Lung (tissue), 12 donors: ENCODE measurements around the gene MCFD2. TPM values are rescaled to one million over a fixed set of nuclear protein-coding genes. Genes with fewer than 3 reads are reported as not detected.

Experiments
- ATAC-seq: fragments of 200-7000 bp; cut with Tn5 transposase; one replicate; pipeline ENCODE4 v1.9.1; 2020; ENCODE audit warnings: moderate number of reproducible peaks; ENCODE audit not compliant: insufficient read depth, low FRiP score
- DNase-seq, 3 donors: peaks; one replicate each; pipeline ENCODE4 v3.0.0-alpha.2; 2013 to 2017
- H3K27ac ChIP-seq, 2 donors: one replicate each; pipeline ENCODE4 v1.5.1; 2013; ENCODE audit warnings: mild to moderate bottlenecking in 2 of 2, moderate library complexity in 2 of 2, control low read depth in 1 of 2, inconsistent platforms in 1 of 2, low read depth in 1 of 2, low read length in 1 of 2
- H3K27me3 ChIP-seq, 3 donors: one replicate each; pipeline ENCODE4 v1.5.1; 2013; ENCODE audit warnings: low read length in 2 of 3; ENCODE audit not compliant: control insufficient read depth in 3 of 3, insufficient read depth in 3 of 3
- H3K36me3 ChIP-seq, 4 donors: one replicate each; pipeline ENCODE4 v1.5.1; 2013; ENCODE audit warnings: low read length in 4 of 4, mild to moderate bottlenecking in 1 of 4, moderate library complexity in 1 of 4; ENCODE audit not compliant: control insufficient read depth in 4 of 4, insufficient read depth in 4 of 4
- H3K4me1 ChIP-seq, 5 donors: one replicate each; pipeline ENCODE4 v1.5.1; 2013; ENCODE audit warnings: low read length in 5 of 5, mild to moderate bottlenecking in 2 of 5, moderate library complexity in 1 of 5; ENCODE audit not compliant: control insufficient read depth in 5 of 5, insufficient read depth in 5 of 5
- H3K4me3 ChIP-seq: one replicate; pipeline ENCODE4 v1.5.1; 2013; ENCODE audit warnings: mild to moderate bottlenecking, control low read depth, moderate library complexity
- H3K9ac ChIP-seq, 2 donors: one replicate each; pipeline ENCODE4 v1.5.1; 2013; ENCODE audit warnings: low read length in 2 of 2, control low read depth in 1 of 2; ENCODE audit not compliant: insufficient read depth in 1 of 2
- H3K9me3 ChIP-seq, 4 donors: one replicate each; pipeline ENCODE4 v1.5.1; 2013; ENCODE audit warnings: low read length in 3 of 4, mild to moderate bottlenecking in 1 of 4, moderate library complexity in 1 of 4; ENCODE audit not compliant: control insufficient read depth in 4 of 4, insufficient read depth in 3 of 4
- WGBS, 2 donors: extraction: QIAGEN DNeasy Blood & Tissue Kit; methylation state at CpG; one replicate each; pipeline ENCODE4 v1.1.7; 2013; 5-methylcytosine and 5-hydroxymethylcytosine counted together
- polyA plus RNA-seq, 2 donors: library from polyadenylated mRNA; stranded (reverse); fragments of 200-250 nt; gene quantifications; one replicate each; pipeline ENCODE4 v1.2.1, GENCODE V29; 2013
- total RNA-seq, 2 donors: library from RNA; depleted of rRNA in 1 of 2; stranded (reverse); fragments of >200 nt in 1 of 2; gene quantifications; one replicate each; pipeline ENCODE4 v1.2.1, GENCODE V29; 2014 to 2021
- TF ChIP-seq, protein P1 (sequence below): IDR thresholded peaks from 2 replicates; pipeline ENCODE4 v1.5.1; 2012; ENCODE audit warnings: mild to moderate bottlenecking; ENCODE audit errors: control extremely low read depth, extremely low read depth
- donor health status: control.
- donor health status: control.
- donor health status: Bipolar disorder and iron deficiency.
- donor health status: healthy.
- donor health status: DM: yes; HTN: yes; CAD: no.

The MCFD2 gene
- total and polyA plus RNA-seq, 4 donors, result 22.0 to 101 (median 68.6) TPM

DNA sequence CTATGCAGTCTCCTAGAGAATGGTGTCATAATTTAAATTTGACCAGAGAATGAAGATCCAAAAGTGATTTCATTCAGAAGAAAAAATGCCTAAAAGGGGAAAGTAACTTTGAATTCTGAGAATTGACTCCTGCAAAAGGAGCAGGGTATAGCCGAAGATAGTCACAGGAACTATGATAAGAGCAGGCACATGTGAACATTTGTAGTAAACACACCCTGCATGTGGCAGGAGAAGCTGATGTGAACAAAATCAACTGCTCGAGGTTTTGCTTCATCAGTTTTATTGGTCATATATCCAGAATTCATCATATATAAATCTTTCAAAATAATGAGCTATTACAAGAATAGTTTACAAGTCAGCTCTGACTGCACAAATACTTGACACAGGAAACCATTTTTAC, 14.0 kb downstream of the MCFD2 start:
- Histone ChIP-seq H3K4me3 (no peak overlapping the region), H3K4me1 (peaks cover 0 to 5% (median 0%) of the 10 kb centered on the region in 5 donors), H3K9me3 (no peaks in the 10 kb centered on the region), H3K36me3 (peaks cover 4 to 14% (median 9%) of the 10 kb centered on the region in 4 donors), H3K27ac (no peak overlapping the region), H3K9ac (no peak overlapping the region), H3K27me3 (no peaks in the 10 kb centered on the region)
- DNase-seq (no peak), ATAC-seq (no peak)
- TF ChIP-seq, protein P1, sequence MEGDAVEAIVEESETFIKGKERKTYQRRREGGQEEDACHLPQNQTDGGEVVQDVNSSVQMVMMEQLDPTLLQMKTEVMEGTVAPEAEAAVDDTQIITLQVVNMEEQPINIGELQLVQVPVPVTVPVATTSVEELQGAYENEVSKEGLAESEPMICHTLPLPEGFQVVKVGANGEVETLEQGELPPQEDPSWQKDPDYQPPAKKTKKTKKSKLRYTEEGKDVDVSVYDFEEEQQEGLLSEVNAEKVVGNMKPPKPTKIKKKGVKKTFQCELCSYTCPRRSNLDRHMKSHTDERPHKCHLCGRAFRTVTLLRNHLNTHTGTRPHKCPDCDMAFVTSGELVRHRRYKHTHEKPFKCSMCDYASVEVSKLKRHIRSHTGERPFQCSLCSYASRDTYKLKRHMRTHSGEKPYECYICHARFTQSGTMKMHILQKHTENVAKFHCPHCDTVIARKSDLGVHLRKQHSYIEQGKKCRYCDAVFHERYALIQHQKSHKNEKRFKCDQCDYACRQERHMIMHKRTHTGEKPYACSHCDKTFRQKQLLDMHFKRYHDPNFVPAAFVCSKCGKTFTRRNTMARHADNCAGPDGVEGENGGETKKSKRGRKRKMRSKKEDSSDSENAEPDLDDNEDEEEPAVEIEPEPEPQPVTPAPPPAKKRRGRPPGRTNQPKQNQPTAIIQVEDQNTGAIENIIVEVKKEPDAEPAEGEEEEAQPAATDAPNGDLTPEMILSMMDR, result no peak
- 88 to 93% methylated on average over 2 of the region's 2 CpGs for WGBS, 2 donors

DNA sequence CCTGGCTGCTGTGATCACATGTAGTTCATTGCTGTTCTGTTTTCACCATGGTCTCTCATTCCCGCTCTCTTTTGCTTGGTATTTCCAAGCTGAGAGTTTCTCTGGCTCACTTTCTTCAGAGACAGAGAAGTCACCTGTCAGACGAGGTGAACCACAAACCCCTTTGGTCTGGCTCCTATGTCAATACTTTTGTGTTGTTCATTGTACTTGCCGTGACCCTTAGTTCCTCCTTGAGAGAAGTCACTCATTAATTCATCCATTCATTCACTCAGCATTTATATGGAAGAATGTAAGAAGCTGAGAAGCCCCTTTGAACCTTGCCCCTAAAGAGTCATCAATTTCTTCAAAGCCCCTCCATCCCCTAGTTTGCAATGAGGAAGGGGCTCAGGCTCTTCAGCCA, 15.2 kb downstream of the MCFD2 start:
- no peak overlapping the region for H3K9ac ChIP-seq
- H3K4me1 ChIP-seq, result peaks cover 0 to 5% (median 0%) of the 10 kb centered on the region in 5 donors
- no peaks in the 10 kb centered on the region for H3K9me3 ChIP-seq
- TF ChIP-seq, protein P1, result no peak
- no peak overlapping the region for H3K4me3 ChIP-seq
- 70 to 76% methylated on average over 3 of the region's 3 CpGs for WGBS, 2 donors
- DNase-seq (no peak), ATAC-seq (no peak)
- peaks cover 0 to 6% (median 3%) of the 10 kb centered on the region in 4 donors for H3K36me3 ChIP-seq
- H3K27ac ChIP-seq, result no peak overlapping the region
- no peaks in the 10 kb centered on the region for H3K27me3 ChIP-seq

DNA sequence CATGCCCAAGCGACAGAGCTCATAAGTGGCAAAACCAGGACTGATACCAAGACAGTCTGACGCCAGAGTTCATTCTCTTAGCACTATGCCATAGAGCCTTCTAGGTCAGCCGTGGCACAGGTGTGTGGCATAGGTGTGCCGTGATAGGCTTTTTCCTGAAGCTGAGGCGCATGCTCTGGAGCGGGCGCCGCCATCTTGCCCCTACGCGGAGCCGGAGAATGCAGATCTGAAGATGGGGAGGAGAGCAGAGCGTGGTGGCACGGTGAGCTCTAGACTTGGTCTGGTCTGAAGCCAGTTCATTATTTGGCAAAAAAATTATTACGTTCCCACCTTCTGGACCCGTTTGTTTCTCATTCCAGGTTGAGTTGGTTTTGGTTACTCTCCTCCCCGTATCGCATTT, 16.6 kb downstream of the MCFD2 start:
- ATAC-seq, result no peak
- Histone ChIP-seq H3K4me3 (no peak overlapping the region), H3K4me1 (peaks cover 0 to 5% (median 0%) of the 10 kb centered on the region in 5 donors), H3K27me3 (no peaks in the 10 kb centered on the region), H3K36me3 (peaks cover 0 to 2% (median 1%) of the 10 kb centered on the region in 4 donors), H3K27ac (no peak overlapping the region), H3K9me3 (no peaks in the 10 kb centered on the region), H3K9ac (no peak overlapping the region)
- 92 to 98% methylated on average over 17 of the region's 17 CpGs for WGBS, 2 donors
- DNase-seq, result no peak
- TF ChIP-seq, protein P1, result no peak

DNA sequence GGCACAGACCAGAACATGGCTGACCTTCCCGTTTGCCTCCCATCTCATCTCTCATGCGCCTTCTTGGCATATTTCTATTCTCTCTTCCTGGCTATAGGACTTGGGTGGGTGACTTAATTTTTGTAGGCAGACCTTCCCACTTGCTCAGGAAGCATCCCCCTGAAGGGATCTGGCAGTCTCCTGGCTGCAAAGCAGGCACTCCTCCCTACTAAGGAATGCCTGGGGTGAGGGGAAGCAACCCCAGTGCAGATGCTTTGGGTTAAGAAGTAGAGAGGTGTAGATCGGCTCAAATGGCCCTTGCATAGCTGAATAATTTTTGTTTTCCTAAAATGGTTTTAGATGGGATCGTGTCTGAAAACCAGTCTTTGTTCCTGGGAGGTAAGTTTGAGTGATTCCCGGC, 17.6 kb downstream of the MCFD2 start:
- Histone ChIP-seq H3K27ac (no peak overlapping the region), H3K9ac (no peak overlapping the region), H3K4me3 (no peak overlapping the region), H3K4me1 (peaks cover 0 to 5% (median 0%) of the 10 kb centered on the region in 5 donors), H3K27me3 (no peaks in the 10 kb centered on the region), H3K36me3 (peaks cover 0 to 2% (median 1%) of the 10 kb centered on the region in 4 donors), H3K9me3 (no peaks in the 10 kb centered on the region)
- 87 to 92% methylated on average over 5 of the region's 5 CpGs for WGBS, 2 donors
- no peak for ATAC-seq
- TF ChIP-seq, protein P1, result no peak
- DNase-seq, result no peak
